Measurements from ENCODE around the gene RAB42.

The RAB42 gene

GRCh38 chr1:28606771-28607170 lies 14.7 kb downstream of the RAB42 start:
- H3K27me3 Mint-ChIP-seq (ENCODE audit: low read depth, poor library complexity), result peaks cover 2% of the 10 kb centered on the region
- no peak for TF ChIP-seq CTCF (IDR thresholded peaks at IDR 0.05)
- H3K36me3 Mint-ChIP-seq (ENCODE audit: low read depth), result peaks cover 36% of the 10 kb centered on the region
- peaks cover 13% of the 10 kb centered on the region for H3K4me1 Mint-ChIP-seq
- H3K27ac Mint-ChIP-seq, result no peak overlapping the region
- no peak for DNase-seq
- H3K4me3 Mint-ChIP-seq, result no peak overlapping the region
- H3K9me3 Mint-ChIP-seq, result no peaks in the 10 kb centered on the region

- H3K27ac Mint-ChIP-seq, result no peak overlapping the region
- no peak for DNase-seq
- TF ChIP-seq CTCF (IDR thresholded peaks at IDR 0.05), result no peak
- H3K36me3 Mint-ChIP-seq (ENCODE audit: low read depth), result peaks cover 47% of the 10 kb centered on the region
- no peaks in the 10 kb centered on the region for H3K4me1 Mint-ChIP-seq
- no peaks in the 10 kb centered on the region for H3K27me3 Mint-ChIP-seq (ENCODE audit: low read depth, poor library complexity)
- no peaks in the 10 kb centered on the region for H3K9me3 Mint-ChIP-seq
- H3K4me3 Mint-ChIP-seq, result no peak overlapping the region
Observed at GRCh38 chr1:28613175-28613574, 21.1 kb downstream of the RAB42 start.

GRCh38 chr1:28631713-28632112 lies 39.6 kb downstream of the RAB42 start:
- Mint-ChIP-seq H3K36me3 (ENCODE audit: low read depth) (peaks cover 26% of the 10 kb centered on the region), H3K4me1 (no peaks in the 10 kb centered on the region), H3K27ac (no peak overlapping the region), H3K27me3 (ENCODE audit: low read depth, poor library complexity) (peaks cover 2% of the 10 kb centered on the region), H3K4me3 (no peak overlapping the region), H3K9me3 (peaks cover 8% of the 10 kb centered on the region)
- no peak for TF ChIP-seq CTCF (IDR thresholded peaks at IDR 0.05)
- DNase-seq, result no peak

GRCh38 chr1:28632560-28632959 lies 40.5 kb downstream of the RAB42 start:
- Mint-ChIP-seq H3K4me1 (no peaks in the 10 kb centered on the region), H3K27ac (no peak overlapping the region), H3K36me3 (ENCODE audit: low read depth) (peaks cover 26% of the 10 kb centered on the region), H3K9me3 (peaks cover 8% of the 10 kb centered on the region), H3K4me3 (no peak overlapping the region), H3K27me3 (ENCODE audit: low read depth, poor library complexity) (peaks cover 2% of the 10 kb centered on the region)
- TF ChIP-seq CTCF (IDR thresholded peaks at IDR 0.05), result no peak
- no peak for DNase-seq

- Mint-ChIP-seq H3K9me3 (no peaks in the 10 kb centered on the region), H3K27me3 (ENCODE audit: low read depth, poor library complexity) (no peaks in the 10 kb centered on the region), H3K4me1 (peaks cover 46% of the 10 kb centered on the region), H3K27ac (no peak overlapping the region), H3K36me3 (ENCODE audit: low read depth) (no peaks in the 10 kb centered on the region), H3K4me3 (peak overlapping the region; percentile 100)
- no peak for TF ChIP-seq CTCF (IDR thresholded peaks at IDR 0.05)
- no peak for DNase-seq
Observed at GRCh38 chr1:28640766-28641165, 48.7 kb downstream of the RAB42 start.

GRCh38 chr1:28642056-28642846 lies 50.2 kb downstream of the RAB42 start:
- H3K4me3 Mint-ChIP-seq, result peak overlapping the region; percentile 100
- no peaks in the 10 kb centered on the region for H3K9me3 Mint-ChIP-seq
- TF ChIP-seq CTCF (IDR thresholded peaks at IDR 0.05), result no peak
- peak overlapping the region; percentile 100 for H3K27ac Mint-ChIP-seq
- H3K36me3 Mint-ChIP-seq (ENCODE audit: low read depth), result no peaks in the 10 kb centered on the region
- H3K27me3 Mint-ChIP-seq (ENCODE audit: low read depth, poor library complexity), result no peaks in the 10 kb centered on the region
- H3K4me1 Mint-ChIP-seq, result peaks cover 50% of the 10 kb centered on the region
- DNase-seq, result no peak

Measured in nephron progenitor cell (in vitro differentiated cells).